ENCODE measurements around the gene DNAAF5.
"Not testable (repeated sequence)": the region's sequence is repeated elsewhere in the genome, so short reads cannot be mapped to it uniquely, and the experiment has no call there.

DNAAF5 gene

GRCh38 chr7:730501-731439, 4.3 kb downstream of the DNAAF5 start:
- DNase-seq, result no peak

- DNase-seq, result no peak
Measured at GRCh38 chr7:731440-732085, 5.1 kb downstream of the DNAAF5 start.

- no peak for DNase-seq
Measured at GRCh38 chr7:732094-732541, 5.6 kb downstream of the DNAAF5 start.

DNA sequence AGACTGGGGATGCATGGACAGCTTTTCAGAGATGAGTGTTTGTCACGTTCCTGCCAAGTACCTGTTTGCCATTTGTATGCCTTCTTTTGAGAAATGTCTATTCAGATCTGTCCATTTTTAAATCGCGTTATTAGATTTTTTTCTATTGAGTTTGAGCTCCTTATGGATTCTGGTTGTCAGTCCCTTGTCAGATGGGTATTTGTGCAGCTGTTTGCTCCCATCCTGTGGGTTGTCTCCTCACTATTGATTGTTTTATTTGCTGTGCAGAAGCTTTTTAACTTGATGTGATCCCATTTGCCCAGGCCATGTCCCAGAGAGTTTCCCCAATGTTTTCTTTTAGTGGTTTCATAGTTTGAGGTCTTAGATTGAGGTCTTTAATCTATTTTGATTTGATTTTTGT, 6.1 kb downstream of the DNAAF5 start:
- no peak for DNase-seq

- DNase-seq, result no peak
Measured at GRCh38 chr7:734214-734613, 7.7 kb downstream of the DNAAF5 start.

DNA sequence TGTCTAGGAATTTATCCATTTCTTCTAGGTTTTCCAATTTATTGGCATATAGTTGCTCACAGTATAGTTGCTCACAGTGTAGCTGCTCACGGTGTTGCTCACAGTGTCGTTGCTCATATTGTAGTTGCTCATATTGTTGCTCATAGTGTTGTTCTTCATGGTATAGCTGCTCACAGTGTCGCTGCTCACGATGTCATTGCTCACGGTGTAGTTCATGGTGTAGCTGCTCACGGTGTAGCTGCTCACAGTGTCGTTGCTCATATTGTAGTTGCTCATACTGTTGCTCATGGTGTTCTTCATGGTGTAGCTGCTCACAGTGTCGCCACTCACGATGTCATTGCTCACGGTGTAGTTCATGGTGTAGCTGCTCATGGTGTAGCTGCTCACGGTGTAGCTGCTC, 8.3 kb downstream of the DNAAF5 start:
- no peak for DNase-seq

- DNase-seq, result no peak
Measured at GRCh38 chr7:738241-738640, 11.7 kb downstream of the DNAAF5 start.

DNA sequence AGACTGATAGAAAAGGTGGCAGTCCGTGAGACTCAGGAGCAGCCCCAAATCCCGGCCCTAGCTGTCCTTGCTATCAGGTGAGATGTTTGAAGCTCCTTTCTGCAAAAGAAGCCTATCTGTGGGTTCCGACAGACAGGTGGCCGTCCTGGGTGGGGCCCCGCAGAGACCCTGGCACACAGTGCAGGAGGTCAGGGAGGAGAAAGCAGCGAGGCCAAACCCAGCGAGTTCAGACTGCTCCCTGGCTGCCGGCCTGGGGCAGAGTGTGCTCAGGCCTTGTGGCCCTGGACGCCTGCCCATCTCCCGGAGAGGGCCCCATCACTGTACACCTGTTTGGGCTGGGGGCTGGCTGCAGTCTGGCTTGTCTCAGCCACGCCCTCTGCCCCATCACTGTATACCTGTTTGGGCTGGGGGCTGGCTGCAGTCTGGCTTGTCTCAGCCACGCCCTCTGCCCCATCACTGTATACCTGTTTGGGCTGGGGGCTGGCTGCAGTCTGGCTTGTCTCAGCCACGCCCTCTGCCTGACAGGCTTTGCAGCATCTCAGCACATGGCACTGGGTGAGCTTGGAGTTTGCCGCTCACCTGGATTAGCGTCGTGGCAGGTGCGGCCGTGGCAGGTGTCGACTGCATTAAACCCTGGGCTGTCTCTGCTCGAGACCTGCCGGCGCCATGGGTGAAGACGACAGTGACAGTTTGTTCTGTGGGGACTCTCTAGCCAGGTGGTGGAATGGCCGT, 12.4 kb downstream of the DNAAF5 start:
- DNase-seq, result no peak

- DNase-seq, result no peak
Measured at GRCh38 chr7:739455-739982, 13.0 kb downstream of the DNAAF5 start.

GRCh38 chr7:739983-740942, 13.8 kb downstream of the DNAAF5 start:
- DNase-seq, result no peak

GRCh38 chr7:741191-741671, 14.7 kb downstream of the DNAAF5 start:
- no peak for DNase-seq

DNA sequence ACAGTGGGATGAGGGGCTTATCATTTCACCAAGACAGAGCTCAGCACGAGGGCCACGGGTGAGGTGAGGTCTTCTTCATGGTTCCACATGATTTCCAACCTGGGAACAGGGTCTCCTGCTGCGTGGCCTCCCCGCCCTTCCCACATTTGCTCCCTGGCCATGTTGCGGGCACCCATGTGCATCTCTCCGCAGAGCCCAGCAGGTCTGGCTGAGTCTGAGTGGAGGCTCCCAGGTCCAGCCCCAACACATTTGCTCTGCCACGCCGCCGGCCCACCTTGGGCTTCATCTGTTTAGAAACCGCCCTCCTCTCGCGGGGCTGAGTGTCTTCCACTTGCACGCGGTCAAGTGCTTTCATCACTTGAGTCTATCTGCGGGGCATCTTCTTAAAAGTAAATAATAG, 15.4 kb downstream of the DNAAF5 start:
- no peak for DNase-seq

GRCh38 chr7:742791-743190, 16.3 kb downstream of the DNAAF5 start:
- no peak for DNase-seq

DNA sequence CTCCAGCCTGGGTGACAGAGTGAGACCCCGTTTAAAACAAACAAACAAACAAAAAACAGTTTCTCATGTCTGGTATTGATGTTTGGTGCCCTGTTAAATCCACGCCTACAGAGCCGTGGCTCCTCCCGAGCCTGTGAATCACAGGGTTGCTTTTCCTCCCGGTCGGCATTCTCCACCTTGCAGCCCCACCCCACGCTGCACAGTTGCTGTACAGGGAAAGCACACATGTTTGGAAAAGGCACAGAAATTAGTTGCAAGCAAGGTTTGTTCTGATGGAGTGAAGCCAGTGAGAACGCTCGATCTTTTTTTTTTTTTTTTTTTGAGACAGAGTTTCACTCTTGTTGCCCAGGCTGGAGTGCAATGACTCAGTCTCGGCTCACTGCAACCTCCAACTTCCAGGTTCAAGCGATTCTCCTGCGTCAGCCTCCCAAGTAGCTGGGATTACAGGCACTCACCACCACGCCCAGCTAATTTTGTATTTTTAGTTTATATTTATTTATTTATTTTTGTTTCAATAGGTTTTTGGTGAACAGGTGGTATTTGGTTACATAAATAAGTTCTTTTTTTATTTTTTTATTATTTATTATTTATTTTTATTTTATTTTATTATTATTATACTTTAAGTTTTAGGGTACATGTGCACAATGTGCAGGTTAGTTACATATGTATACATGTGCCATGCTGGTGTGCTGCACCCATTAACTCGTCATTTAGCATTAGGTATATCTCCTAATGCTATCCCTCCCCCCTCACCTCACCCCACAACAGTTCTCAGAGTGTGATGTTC, 17.0 kb downstream of the DNAAF5 start:
- DNase-seq, result not testable (repeated sequence)

GRCh38 chr7:744128-744520, 17.6 kb downstream of the DNAAF5 start:
- DNase-seq, result not testable (repeated sequence)

DNA sequence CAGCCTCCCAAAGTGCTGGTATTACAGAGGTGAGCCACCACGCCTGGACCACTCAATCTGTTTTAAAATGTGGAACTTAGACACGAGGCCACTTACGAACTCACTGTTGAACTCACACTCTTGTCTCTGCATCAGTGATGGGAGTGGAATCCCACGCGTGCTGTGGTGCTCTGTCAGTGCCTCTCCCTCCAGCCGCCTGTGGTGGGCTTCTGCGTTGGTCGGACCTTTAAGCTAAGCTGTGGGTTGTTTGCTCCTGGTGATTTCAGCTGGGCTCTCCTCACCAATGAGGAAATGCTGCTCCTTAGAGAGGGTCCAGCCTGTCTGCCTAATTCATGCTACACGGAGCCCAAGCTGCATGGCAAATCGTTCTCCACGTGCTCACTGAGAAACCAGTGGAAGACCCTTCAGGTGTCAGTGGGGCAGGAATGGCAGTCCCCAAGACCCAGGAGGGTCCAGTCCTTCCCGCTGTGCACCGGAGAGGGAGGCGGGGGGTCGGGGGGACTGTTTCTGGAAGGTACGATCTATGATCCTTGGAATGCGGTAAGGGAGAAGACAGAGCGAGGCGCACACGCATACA, 18.4 kb downstream of the DNAAF5 start:
- no peak for DNase-seq

- no peak for DNase-seq
Measured at GRCh38 chr7:745431-746154, 19.1 kb downstream of the DNAAF5 start.

DNA sequence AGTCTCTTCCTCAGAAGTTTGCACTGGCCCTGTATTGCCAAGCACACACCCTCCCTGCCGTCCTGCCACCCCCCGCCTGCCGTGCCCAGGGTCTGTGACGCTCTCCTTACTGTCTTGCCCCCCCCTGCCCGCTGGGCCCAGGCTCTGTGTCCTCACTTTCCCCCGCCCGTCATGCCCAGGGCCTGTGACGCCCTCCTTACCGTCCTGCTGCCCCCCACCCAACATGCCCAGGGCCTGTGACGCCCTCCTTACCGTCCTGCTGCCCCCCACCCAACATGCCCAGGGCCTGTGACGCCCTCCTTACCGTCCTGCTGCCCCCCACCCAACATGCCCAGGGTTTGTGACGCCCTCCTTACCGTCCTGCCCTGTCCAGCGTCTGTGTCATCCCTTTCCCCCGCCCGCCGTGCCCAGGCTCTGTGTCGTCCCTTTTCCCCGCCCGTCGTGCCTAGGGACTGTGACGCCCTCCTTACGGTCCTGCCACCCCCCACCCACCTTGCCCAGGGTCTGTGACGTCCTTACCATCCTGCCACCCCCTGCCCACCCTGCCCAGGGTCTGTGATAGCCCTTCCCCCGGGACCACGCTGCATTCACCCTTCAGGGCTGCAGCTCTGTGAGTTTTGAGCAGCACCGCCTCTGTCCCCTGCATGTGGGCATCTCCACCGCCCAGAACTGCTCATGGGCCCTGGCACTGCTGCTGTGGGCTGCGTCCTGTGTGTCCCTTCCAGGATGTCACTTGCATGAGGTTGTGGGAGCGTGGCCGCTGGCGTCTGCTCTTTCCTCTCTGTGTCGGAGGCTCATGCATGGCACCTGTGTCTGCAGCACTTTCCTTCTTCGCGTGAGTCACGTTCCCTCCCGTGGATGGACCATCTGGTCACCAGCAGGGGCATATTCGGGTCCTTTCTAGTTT, 19.9 kb downstream of the DNAAF5 start:
- DNase-seq, result no peak

DNA sequence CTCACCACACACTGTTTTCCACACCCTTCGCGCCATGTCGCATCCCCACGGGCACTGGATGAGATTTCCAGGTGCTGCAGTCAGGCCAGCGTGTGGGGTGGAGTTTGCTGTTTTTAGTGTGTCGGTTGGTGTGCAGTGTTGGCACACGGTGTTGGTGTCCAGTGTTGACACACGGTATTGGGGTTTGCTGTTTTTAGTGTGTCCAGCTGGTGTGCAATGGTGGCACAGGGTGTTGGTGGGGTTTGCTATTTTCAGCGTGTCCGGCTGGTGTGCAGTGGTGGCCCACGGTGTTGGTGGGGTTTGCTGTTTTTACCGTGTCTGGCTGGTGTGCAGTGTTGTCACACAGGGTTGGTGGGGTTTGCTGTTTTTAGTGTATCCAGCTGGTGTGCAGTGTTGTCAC, 20.7 kb downstream of the DNAAF5 start:
- DNase-seq, result no peak

All from NCI-H526 treated with DMSO at 0.1 percent for 48 hours (cell line).